Measurements from ENCODE around the gene DIAPH1.

Gene DIAPH1

GRCh38 chr5:141618804-141619554 lies at the start of gene DIAPH1:
Gene DIAPH1, minus strand, starts transcription at chr5:141619000. Its CDS starts 86 bp downstream, at chr5:141618914.
- DNase-seq: peak; percentile 98

GRCh38 chr5:141665995-141666940 lies 47.5 kb upstream of the DIAPH1 start:
- DNase-seq: no peak

- peak; percentile 52 for DNase-seq
These were observed 46.1 kb upstream of the DIAPH1 start for GRCh38 chr5:141664733-141665461.

GRCh38 chr5:141663506-141663905 lies 44.7 kb upstream of the DIAPH1 start:
- no peak for DNase-seq

GRCh38 chr5:141662028-141662427 lies 43.2 kb upstream of the DIAPH1 start:
- DNase-seq: no peak

- no peak for DNase-seq
These were observed 39.2 kb upstream of the DIAPH1 start for GRCh38 chr5:141657937-141658545.

- DNase-seq: no peak
These were observed 38.6 kb upstream of the DIAPH1 start for GRCh38 chr5:141657404-141657803.

GRCh38 chr5:141656396-141656795 lies 37.6 kb upstream of the DIAPH1 start:
- no peak for DNase-seq

- DNase-seq: no peak
These were observed 36.2 kb upstream of the DIAPH1 start for GRCh38 chr5:141655020-141655419.

- no peak for DNase-seq
These were observed 35.5 kb upstream of the DIAPH1 start for GRCh38 chr5:141654298-141654697.

GRCh38 chr5:141651728-141652105 lies 32.9 kb upstream of the DIAPH1 start:
- DNase-seq: no peak

- no peak for DNase-seq
These were observed 32.3 kb upstream of the DIAPH1 start, which contains the start of gene FCHSD1 for GRCh38 chr5:141650851-141651727. Gene FCHSD1, minus strand, starts transcription at chr5:141651418. Its CDS starts 50 bp downstream, at chr5:141651368.

GRCh38 chr5:141649972-141650371 lies 31.2 kb upstream of the DIAPH1 start:
- no peak for DNase-seq

GRCh38 chr5:141649056-141649688 lies 30.4 kb upstream of the DIAPH1 start:
- DNase-seq: no peak

- DNase-seq: no peak
These were observed 29.1 kb upstream of the DIAPH1 start for GRCh38 chr5:141647851-141648250.

GRCh38 chr5:141647242-141647641 lies 28.4 kb upstream of the DIAPH1 start:
- no peak for DNase-seq

- DNase-seq: no peak
These were observed 27.2 kb upstream of the DIAPH1 start for GRCh38 chr5:141646026-141646425.

GRCh38 chr5:141641634-141642267 lies 23.0 kb upstream of the DIAPH1 start:
- peak; percentile 1 for DNase-seq

- DNase-seq: no peak
These were observed 21.9 kb upstream of the DIAPH1 start for GRCh38 chr5:141640698-141641097.

- DNase-seq: no peak
These were observed 21.2 kb upstream of the DIAPH1 start for GRCh38 chr5:141640051-141640415.

All from GDM1 (cell line).